HG02642 (cell line): Measurements from ENCODE around the gene SURF4.

Experiments
- ATAC-seq: cut with Tn5 transposase; IDR thresholded peaks from one replicate; pipeline ENCODE4 v1.9.1; 2021; ENCODE audit warnings: mild to moderate bottlenecking; ENCODE audit not compliant: unreplicated experiment, poor library complexity

Gene SURF4

GRCh38 chr9:133356391-133357091 is 19.3 kb downstream of the SURF4 start, which contains the start of the genes SURF1 and SURF2:
SURF1 (minus strand) TSS chr9:133356487; CDS start chr9:133356453, 34 bp downstream.
SURF2 (plus strand) TSS chr9:133356550; CDS start chr9:133356593, 43 bp downstream.
- peak; percentile 63 for ATAC-seq

GRCh38 chr9:133355881-133356357 is 19.9 kb downstream of the SURF4 start:
- peak; percentile 29 for ATAC-seq

DNA sequence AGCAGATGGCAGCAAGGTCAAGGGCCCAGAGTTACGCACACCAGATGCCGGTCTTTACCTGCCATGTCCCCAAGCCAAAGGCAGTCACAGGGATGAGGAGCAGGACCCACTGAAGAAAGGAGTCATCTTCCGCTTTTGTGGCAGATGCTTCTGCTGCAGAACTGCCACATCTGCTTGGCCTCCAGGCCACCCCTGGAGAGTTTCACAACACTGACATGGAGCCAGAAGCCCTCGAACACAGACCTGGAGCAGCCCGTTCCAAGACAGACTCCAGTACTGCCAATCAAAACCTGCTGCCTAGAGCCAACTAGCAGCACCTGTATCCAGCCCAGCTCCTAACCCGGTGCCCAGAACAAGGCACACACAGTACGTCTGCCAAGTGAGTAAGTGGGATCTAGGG is 21.1 kb downstream of the SURF4 start:
- ATAC-seq, result no peak

- ATAC-seq, result no peak
These were observed 22.3 kb downstream of the SURF4 start for GRCh38 chr9:133353548-133353947.

DNA sequence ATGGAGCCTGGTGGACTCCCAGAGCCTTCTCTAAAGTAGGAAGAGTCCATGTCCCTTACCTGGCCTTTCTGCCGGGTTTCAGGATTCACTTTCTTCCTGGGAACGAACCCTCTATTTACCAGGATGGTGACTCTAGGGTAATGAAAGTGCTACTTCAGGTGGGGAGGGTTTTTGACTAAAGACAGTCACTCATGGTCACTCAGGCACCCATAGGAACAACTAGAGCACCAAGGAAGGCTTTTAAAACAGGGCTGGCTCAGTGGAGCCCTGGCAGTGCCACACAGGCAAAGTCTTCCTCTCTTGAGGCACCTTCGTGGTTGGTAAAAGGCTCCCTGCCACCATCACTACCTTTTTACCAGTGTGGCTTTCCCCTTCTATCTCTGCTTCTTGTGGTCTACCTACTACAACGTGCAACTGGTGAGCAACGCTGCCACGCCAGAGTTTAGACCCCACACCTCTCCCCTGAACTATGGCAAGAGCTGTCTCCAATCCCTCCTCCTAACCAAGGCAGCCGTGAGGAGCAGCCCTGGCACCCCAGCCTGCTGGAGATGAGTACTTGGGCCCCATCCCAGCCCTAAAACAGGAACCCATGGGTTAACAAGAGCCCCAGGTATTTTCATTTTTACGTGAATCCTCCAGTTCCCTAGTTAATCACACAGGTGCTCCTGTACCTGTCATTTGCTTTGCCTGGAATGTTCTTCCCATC is 23.1 kb downstream of the SURF4 start:
- no peak for ATAC-seq

GRCh38 chr9:133351908-133352634 is 23.8 kb downstream of the SURF4 start:
- no peak for ATAC-seq

DNA sequence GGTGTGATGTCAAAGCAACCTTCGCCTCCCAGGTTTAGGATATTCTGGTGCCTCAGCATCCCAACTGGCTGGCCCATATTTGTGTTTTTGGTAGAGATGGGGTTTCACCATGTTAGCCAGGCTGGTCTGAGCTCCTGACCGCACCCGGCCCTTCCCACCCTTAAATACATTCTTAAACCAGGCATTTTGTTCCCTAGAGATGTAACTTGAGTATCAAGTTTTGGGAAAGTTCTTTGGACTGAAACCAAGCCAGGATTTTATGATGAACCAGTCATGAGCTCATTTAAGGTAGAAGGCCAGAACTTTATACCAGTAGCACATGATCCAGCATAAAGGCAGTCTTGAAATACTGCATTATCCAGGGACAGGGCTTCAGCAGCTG is 24.3 kb downstream of the SURF4 start:
- no peak for ATAC-seq

GRCh38 chr9:133349965-133350616 is 25.8 kb downstream of the SURF4 start:
- no peak for ATAC-seq

DNA sequence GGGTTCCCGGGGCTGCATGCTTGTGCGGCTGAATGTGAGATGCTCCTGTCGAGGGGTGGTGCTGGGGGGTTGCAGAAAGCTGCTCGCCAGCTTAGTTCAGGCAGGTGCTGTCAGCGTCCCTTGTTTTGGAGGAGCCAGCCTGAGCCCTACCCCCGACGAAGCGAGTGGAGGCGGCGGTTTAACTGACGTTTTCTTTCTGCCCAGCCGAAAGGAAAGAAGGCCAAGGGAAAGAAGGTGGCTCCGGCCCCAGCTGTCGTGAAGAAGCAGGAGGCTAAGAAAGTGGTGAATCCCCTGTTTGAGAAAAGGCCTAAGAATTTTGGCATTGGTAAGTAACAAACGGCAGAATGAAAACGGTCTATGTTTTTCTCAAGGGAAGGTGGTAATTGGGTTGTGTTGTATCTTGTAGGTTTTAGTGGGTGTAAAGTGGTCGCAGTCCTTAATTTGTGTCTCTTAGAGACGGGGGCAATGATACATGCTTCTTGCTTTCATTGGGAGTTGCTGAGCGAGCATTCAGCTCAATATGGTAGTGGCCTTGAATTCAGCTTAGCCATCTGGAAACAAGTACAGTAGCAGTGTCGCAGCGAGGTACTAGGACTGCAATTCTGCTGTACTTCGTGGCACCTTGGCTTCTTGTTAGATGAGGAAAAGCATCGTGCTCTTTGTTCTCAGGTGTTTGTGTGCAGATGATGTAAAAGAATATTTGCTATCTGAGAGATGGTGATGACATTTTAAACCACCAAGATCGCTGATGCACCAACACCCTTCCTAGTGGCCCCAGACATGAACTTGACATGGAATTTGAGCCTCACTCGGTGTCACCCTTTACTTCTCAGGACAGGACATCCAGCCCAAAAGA is 26.9 kb downstream of the SURF4 start:
- no peak for ATAC-seq

DNA sequence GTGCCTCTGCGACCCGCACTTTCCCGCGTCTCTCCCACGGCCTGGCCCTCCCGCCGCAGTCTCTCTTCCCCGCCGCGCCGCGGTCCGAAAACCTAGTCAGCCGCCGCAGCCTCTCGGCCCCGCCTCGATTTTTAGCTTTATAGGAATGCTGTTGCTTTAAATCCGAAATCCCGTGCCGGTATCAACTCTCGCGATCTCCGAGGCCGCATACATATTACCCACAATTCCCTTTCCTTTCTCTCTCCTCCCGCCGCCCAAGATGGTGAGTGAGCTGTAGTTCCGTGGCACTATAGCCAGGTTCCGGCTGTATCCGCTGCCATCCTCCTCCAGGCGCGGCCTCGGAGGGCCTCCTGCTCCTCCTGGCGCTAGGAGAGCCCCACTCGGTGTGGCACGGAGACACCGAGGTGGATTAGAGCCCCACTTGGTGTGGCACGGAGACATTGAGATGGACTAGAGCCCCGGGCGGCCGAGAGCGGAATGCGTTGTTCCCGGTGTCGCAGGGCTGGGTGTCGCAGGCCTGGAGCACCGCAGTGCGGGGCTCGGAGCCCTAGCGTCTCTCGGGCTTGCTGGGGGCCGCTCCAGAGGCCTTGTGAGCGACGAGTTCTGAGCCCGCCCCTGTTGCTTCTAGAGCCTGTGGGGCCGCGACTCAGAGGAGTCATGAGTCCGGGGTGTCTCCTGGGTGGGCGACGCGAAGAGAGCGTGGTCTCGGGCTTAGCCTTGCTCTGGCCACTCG is 27.7 kb downstream of the SURF4 start, which contains the start of the genes MED22 and RPL7A:
Gene MED22, minus strand, starts transcription at position 147 of the 733 bp plus-strand sequence. CDS start 1,469 bp downstream, outside the sequence.
Gene RPL7A, plus strand, starts transcription at position 234 of the 733 bp plus-strand sequence. Its CDS starts 26 bp downstream, at position 260.
- ATAC-seq, result peak; percentile 75

DNA sequence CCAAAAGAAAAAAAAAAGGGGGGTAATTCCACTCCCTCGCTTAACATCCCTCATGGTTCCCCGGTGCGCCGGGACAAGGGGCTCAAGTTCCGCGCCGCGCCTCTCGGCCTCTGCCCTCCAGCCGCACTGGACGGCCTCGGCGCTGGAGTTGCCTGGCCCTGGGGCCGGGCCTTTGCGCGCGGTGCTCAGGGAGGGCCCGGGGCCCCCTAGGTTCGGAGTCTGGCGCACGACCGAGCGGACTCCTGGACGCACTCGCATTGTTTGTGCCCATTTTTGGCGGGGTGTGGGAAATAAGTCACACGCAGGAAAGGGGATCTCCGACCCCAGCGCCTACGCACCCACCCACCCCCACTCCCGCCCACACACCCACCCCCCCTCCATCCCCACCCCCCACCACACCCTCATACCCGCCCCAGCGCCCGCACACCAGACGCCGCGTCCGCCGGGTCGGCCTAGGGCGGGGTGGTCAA is 28.3 kb downstream of the SURF4 start:
- peak; percentile 49 for ATAC-seq

DNA sequence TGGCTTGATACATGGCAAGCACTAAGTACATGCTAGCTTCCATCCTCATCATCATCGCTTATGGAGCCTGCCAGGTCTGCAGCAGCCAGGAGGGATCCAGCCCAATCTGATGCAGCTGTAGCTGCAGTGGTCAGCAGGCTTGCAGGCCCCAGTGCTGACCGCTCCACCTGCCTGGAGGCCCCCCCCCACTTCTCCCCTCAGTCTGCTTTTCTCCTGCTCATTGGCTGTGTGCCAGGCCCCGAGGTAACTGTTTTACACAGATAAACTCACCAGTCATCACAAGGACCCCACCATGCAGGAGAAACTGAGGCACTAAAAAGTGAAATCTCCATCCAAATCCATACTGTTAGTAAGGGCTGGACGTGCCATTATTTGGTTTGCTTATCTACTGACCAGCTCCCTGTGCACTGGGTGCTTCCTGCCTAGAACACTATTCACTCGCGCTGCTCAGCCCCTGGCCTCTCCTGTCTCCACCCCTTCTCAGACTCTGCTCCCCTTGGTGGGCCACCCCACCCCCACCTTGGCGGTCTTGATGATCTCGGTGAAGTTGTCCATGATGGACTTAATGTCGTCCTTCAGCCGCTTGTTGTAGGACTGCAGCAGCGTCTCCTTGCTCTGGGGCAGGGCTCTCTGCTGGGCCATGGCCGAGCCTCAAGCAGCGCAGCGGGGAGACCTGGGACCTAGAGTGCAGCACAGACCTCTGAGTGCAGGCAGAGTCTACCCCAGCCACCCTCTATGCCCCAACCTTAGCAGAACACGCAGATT is 29.7 kb downstream of the SURF4 start:
- ATAC-seq, result no peak

DNA sequence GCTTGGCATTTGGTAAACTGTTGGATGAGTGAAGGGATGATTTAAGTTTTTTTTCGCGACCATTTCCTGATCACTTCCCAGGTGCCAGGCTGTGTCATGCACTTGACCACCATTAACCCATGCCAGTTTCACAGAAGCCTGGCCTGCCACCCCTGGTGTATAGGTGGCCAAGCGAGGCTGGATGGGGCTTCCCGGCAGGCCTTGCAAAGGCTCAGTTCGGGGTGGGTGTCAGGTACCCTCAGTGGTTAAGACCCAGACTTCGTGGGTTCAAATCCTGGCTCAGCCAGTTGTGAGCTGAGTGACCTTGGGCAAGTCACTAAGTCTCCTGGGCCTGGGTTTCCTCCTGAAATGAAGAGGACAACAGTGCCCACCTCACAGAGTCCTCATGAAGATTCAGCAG is 30.3 kb downstream of the SURF4 start:
- no peak for ATAC-seq

DNA sequence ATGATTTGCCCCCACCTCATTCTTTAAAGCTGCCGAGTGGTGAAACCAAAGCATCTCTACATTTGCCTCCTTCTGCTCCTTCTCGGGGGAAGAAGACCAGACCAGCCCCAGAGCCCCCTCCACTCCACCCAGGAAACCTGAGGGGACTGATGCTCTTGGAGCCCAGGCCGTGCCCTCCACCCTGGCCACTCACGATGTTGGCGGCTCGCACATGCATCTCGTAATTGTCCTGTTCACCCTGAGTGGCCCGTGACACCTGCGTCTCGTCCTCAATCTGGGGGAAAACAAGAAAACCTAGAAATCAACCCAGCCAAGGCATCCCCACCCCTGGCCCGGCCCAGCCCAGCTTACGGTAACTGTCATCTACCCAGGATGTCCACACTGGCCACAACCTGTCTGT is 30.9 kb downstream of the SURF4 start:
- ATAC-seq, result no peak

GRCh38 chr9:133344071-133344470 is 31.8 kb downstream of the SURF4 start:
- no peak for ATAC-seq

GRCh38 chr9:133342570-133342969 is 33.3 kb downstream of the SURF4 start:
- ATAC-seq, result no peak

DNA sequence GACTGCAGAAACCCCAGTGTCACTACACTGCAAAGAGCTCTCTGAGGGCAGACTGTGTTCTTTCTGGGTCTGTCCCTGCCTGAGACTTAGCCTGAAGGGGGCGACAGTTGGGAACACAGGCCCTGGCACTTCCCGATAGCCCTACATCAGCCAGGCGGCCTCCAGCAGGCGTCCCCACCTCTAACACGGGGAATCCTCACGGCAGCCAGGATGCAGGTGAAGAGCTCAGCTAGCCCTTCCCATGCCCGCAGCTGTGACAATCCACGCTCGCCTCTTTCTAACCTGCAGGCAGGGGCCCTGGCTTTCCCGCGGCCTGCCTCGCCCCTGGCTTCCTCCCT is 33.8 kb downstream of the SURF4 start:
- ATAC-seq, result no peak
